Right renal cortex interstitium (tissue), 3 donors: Measurements from ENCODE around the gene EP400. TPM values are rescaled to one million over a fixed set of nuclear protein-coding genes. Genes with fewer than 3 reads are reported as not detected.
"Not testable (repeated sequence)": the region's sequence is repeated elsewhere in the genome, so short reads cannot be mapped to it uniquely, and the experiment has no call there.

Experiments used
- DNase-seq, 3 donors: peaks; one replicate each; pipeline ENCODE4 v3.0.0-alpha.2; 2013; ENCODE audit warnings: low read depth in 3 of 3, low spot score in 2 of 3
- polyA plus RNA-seq, 3 donors: library from polyadenylated mRNA; unstranded; fragments of 120-200 nt; gene quantifications; one replicate each; pipeline ENCODE4 v1.2.1, GENCODE V29; 2013; ENCODE audit not compliant: insufficient read length in 3 of 3

EP400 gene
- polyA plus RNA-seq, 3 donors: 29.2 to 31.6 (median 30.8) TPM

DNA sequence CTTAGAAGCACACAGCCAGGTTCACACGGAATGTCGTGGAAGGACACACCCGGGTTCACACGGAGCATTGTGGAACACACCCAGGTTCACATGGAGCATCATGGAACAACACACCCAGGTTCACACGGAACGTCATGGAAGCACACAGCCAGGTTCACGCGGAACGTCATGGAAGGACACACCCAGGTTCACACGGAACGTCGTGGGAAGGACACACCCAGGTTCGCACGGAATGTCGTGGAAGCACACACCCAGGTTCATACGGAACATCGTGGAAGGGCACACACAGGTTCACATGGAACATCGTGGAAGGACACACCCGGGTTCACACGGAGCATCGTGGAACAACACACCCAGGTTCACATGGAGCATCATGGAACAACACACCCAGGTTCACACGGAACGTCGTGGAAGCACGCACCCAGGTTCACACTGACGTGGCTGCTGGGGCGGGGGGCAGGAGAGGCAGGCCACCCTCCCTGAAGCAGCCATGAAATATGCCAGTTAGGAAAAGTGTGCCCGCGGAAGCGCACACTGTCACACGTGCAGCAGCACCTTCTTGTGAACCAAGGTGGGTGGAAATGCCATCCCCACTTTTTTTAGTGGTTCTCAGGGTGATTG is 86.4 kb downstream of the EP400 start:
- DNase-seq: no peak

GRCh38 chr12:132040906-132041606 is 91.3 kb downstream of the EP400 start:
- no peak for DNase-seq

DNA sequence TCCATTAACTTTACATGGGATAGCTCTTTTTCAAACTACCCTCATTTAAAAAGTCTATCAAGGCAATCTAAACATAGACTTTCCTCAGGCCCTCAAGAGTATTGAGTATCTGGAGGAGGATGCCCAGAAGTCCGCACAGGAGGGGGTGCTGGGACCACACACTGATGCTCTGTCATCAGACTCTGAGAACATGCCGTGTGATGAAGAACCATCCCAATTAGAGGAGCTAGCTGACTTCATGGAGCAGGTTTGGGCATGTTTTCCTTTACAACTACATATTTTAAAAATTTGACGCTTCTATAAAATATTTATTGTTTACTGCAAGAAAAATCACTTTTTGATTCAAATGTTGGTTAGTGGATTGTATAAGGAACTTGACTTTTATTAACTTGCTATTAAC is 93.5 kb downstream of the EP400 start:
- DNase-seq: no peak

DNA sequence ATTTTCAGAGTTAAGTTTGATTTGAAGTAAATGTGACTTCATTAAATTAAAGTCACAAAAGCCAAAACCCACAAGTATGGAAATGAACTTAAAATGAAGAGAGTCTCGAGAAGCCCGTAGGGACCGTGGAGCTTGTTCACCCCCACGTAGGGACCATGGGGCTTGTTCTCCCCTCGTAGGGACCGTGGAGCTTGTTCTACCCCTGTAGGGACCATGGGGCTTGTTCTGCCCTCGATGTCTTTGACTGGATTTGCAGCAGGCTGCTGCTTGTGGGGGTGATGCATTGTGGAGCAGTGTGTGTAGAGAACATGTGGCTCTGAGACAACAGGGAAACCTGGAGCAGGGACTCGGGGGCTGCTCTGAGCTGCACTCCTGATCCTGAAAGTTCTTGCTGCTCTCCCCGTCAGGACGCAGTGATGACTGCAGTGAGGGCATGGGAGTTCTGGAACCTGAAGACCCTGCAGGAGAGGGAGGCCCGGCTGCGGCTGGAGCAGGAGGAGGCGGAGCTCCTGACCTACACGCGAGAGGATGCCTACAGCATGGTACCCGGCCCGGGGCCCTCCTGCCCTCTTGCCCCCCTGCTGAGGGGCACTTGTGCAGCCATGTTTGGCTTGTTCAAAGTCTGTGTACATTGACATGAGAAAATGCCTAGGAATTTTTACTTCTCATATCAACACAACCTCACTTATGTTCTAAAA is 94.2 kb downstream of the EP400 start:
- DNase-seq: no peak

DNA sequence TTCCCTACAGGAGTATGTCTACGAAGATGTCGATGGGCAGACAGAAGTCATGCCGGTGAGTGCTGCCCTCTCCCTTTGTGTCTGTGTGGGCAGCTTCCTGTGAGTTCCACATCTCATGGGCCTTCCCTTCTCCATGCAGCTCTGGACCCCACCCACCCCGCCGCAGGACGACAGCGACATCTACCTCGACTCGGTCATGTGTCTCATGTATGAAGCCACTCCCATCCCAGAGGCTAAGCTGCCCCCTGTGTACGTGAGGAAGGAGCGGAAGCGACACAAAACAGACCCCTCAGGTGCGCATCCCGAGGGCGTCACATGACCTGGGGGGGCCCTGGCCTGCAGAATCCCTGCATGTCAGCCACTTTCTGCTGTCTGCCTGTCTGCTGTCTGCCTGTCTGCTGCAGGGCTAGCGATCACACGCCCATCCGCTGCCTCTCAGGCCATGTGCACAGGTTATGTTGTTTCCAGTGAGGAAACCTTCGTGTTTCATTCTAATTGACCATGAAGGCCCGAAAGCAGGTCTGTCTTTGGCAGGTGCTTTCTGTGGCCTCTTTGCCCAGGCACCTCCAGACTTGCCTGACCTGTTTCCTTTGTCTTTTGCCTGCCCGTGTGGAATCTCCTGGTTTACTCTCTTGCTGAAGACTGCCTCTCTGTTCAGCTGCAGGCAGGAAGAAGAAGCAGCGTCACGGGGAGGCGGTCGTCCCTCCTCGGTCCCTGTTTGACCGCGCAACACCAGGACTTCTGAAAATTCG is 95.1 kb downstream of the EP400 start:
- DNase-seq: no peak

DNA sequence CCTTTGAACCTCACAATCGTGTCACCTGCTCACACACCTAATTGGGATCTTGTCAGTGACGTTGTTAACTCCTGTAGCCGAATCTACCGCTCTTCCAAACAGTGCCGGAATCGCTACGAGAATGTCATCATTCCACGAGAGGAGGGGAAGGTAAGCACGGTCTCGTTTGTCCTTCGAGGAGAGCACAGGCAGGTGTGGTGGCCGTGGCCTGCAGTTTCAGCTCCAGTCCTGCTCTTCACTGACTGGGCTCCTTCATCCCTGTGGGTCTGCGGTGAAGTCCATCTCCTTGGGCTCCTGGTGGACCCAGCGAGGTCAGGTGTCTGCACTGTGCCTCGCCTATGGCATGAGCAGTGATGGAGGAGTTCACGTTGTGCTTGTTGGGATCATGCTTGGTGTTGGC is 96.0 kb downstream of the EP400 start:
- no peak for DNase-seq

- DNase-seq: no peak
Measured at GRCh38 chr12:132046561-132046960, 96.8 kb downstream of the EP400 start.

- not testable (repeated sequence) for DNase-seq
Measured at GRCh38 chr12:132047630-132048029, 97.9 kb downstream of the EP400 start.

DNA sequence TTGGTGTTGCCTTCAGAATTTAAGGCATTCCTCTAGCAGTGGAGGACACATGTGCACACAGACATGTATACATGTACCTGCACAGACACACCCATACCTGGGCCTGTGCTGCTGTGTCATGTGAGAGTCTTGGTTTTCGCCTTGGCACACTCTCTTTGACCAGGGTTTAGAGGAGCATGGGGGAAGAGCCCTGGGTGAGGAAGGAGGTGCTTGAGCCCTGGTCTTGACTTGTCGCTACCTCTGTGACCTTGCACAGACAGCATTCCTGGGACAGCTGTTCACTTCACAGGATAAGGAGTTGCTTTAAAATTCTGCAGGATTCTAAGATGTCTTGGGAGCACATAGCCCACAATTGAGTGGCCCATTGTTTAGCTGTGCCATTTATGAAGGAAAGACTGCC is 99.7 kb downstream of the EP400 start:
- DNase-seq: no peak

DNA sequence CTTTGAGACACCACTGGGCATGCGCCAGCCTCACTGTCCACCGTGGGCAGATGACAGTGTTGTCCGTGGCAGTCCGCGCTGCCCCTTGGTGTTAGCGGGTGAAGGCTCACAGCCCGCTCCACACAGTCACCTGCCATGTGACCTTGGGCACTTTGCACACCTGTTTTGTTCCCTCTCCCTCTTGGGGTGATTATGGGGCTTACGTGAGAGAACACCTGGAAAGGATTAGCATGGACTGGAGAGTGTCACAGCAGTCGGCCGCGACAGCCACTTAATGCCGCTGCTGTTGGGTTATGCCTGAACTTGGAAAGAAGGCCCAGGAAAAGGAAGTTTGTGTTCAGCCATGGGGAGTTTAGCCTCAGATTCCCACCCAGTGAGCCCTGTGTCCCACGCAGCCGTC is 100.1 kb downstream of the EP400 start:
- no peak for DNase-seq

DNA sequence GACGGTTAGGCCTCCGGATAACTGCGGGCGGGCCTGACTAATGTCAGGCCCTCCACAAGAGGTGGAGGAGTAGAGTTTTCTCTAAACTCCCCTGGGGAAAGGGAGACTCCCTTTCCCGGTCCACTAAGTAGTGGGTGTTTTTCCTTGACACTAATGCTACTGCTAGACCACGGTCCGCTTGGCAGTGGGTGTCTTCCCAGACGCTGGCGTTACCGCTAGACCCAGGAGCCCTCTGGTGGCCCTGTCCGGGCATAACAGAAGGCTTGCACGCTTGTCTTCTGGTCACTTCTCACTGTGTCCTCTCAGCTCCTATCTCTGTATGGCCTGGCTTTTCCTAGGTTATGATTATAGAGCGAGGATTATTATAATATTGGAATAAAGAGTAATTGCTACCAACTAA is 102.0 kb downstream of the EP400 start:
- DNase-seq: not testable (repeated sequence)

- no peak for DNase-seq
Measured at GRCh38 chr12:132052196-132052932, 102.6 kb downstream of the EP400 start.

- no peak for DNase-seq
Measured at GRCh38 chr12:132053338-132054330, 103.9 kb downstream of the EP400 start.

DNA sequence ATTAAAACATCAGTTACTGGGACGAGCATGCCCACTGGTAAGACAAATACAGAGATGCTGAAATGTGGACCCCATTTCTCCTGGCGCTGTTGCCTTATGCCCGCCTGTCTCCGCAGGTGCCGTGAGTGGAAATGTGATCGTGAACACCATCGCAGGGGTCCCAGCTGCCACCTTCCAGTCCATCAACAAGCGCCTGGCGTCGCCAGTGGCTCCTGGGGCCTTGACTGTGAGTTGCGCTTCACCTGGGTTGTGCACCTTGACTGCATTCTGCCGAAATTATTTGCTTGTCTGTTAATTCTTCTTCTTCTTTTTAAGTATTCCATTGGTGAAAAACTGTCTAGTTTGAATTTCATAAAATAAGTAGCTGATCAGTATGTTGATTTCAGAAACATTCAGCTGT is 105.2 kb downstream of the EP400 start:
- DNase-seq: no peak

DNA sequence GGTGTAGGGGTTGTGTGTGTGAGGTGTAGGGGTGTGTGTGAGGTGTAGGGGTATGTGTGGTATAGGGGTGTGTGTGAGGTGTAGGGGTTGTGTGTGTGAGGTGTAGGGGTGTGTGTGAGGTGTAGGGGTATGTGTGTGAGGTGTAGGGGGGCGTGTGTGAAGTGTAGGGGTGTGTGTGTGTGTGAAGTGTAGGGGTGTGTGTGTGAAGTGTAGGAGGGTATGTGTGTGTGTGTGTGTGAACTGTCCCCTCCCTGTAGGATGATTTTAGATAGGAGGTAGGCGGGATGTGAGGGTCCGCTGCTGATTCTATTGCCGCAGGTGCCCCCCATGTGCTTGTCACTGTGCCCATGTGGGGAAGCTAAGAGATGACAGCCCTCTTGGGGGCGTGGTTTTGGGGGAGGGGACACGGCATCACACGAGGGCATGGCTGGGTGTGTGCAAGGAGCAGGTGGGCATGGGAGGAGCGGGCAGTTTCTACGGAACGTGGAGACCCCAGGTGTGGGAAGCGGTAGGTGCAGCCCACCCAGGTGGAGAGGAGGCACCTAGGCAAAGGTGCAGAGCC is 105.9 kb downstream of the EP400 start:
- DNase-seq: no peak

- no peak for DNase-seq
Measured at GRCh38 chr12:132056320-132056719, 106.6 kb downstream of the EP400 start.

- no peak for DNase-seq
Measured at GRCh38 chr12:132056951-132057350, 107.2 kb downstream of the EP400 start.

DNA sequence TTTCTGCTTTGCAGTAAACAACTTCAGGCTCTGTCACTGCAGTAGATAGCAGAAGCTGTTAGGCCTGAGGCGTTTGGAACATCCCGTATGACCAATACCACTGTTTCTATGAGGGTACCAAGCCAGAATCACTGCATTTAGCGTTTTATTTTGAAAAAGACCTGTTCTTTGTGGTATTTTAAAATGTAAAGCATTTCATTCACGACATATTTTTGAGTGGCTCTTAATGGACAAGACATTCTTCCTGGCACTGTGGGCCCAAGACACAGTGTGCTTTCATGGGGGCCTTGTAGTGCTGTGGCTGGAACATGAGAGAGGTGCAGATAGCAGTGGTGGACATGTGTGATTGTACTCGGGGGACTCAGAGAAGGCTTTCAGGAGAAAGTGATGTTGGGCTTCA is 107.9 kb downstream of the EP400 start:
- no peak for DNase-seq

- DNase-seq: no peak
Measured at GRCh38 chr12:132061197-132061596, 111.5 kb downstream of the EP400 start.
